Stimulated activated CD4-positive, alpha-beta T cell treated with anti-CD3 and anti-CD28 coated beads, Interleukin-4, amount 100 ng/mL, for 48 hours (primary cell): ENCODE results near the gene FBXO31.
"Not testable (repeated sequence)": the region's sequence is repeated elsewhere in the genome, so short reads cannot be mapped to it uniquely, and the experiment has no call there.

ENCODE experiments used
- DNase-seq, 2 donors: peaks; one replicate each; pipeline ENCODE4 v3.0.0-alpha.2; 2020; ENCODE audit warnings: low read depth in 2 of 2

Gene FBXO31

DNA sequence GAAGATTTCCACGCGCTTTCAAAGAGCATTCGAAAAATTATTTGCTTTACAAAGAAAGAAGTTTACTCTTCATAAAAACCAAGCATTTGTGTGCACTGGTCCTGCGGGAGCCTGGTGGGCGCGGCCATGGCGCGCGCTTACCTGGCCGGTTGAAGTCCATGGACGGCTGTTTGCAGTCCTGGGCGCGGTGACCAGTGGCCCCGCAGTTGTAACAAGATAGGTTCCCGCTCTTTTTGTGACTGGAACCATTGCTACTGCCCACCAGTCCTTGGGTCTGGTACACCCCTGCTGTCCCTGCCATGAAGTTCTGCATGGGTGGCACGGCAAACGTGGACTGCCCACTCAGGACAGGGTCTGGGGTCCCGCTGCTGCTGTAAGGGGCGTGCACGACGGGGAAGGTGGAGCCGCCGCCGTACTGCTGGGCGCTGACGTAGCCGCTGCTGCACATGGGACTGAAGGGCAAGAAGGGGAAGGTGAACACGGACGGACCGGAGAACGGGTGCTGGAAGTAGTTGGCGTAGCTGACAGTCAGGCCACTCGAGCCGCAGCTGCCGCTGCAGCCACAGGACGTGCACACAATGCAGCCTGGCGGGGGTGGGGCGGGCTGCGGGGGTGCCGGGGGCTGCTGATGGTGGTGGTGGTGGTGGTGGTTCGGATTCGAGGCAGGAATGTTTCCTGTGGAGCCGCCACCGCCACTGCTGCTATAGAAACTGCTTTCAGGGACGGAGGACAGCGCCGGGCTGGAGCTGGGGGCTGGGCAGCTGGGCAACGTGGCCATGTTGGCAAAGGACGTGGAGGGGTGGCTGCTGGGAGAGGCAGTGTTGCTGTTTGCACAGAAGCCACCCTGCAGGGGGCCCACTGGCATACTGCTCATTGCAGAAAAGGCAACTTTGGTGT is 28.0 kb upstream of the FBXO31 start:
- DNase-seq: no peak

- DNase-seq: no peak
Measured at GRCh38 chr16:87410968-87411367, 27.4 kb upstream of the FBXO31 start.

DNA sequence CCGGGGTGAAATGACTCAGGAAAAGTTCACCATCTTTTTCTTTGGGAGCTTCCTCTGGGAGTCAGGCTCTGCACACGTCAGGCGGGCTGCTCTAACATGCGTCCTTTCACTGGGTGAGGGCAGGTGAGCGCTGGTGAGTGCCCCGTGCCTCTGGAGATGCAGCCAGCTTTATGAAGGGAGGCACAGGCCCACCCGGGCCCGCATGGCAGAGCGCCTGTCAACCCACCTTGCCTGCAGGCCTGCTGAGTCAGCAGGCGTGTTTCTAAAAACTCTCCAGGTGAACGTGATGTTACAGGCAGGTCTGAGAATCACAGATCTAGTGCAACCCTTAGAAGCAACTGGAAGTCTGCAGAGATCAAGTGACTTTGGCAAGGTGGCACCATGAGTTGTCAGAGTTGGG is 27.0 kb upstream of the FBXO31 start:
- DNase-seq: no peak

DNA sequence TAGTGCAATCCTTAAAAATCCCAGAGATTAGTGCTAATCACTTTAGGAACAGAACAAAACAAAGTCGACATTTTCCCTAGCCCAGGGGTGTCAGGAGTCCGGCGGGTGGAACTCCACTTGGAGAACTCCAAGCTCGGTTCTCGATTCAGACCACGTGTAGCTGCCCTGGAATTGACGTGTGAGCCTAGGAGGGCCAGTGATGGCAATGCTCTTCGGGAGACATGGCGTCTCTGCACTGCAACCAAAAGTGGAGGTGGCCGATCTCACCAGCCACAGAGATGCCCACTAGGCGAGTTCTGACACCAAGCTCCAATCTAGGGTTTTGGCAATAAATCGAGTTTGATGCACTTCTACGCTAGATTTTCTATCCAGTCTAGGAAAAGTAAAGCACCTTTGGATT is 26.2 kb upstream of the FBXO31 start:
- no peak for DNase-seq

GRCh38 chr16:87409153-87409552 is 25.6 kb upstream of the FBXO31 start:
- no peak for DNase-seq

GRCh38 chr16:87407511-87408112 is 24.0 kb upstream of the FBXO31 start:
- DNase-seq: no peak

DNA sequence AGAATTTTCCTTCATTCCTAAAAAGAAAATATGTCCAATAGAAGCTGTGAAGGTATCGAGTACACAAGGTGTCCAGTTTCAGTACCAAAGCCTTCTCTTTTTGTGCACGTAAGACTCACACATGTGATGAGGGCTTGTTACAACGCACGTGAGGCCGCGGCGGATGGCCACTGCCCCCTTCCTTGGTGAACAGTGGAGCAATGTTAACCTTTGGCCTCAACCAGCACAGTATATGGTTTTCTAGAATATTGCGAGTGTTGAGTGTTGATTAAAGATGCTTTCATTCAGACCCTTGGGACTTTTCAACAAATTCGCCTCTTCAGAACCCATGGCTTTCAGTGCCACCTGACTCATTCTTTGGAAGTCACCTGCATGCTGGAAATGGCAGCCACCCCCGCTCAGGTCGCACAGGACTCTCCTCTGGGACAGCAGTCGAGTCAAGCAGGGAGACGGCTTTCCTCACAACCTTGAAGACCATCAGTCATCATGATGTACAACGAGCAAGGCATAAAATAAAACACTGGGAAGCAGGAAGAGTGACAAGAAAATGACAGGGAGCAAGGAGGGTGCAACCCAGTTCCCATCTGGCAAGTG is 23.0 kb upstream of the FBXO31 start:
- DNase-seq: no peak

- DNase-seq: no peak
Measured at GRCh38 chr16:87404764-87405625, 21.4 kb upstream of the FBXO31 start.

GRCh38 chr16:87395181-87395842 is 11.7 kb upstream of the FBXO31 start:
- DNase-seq: no peak

DNA sequence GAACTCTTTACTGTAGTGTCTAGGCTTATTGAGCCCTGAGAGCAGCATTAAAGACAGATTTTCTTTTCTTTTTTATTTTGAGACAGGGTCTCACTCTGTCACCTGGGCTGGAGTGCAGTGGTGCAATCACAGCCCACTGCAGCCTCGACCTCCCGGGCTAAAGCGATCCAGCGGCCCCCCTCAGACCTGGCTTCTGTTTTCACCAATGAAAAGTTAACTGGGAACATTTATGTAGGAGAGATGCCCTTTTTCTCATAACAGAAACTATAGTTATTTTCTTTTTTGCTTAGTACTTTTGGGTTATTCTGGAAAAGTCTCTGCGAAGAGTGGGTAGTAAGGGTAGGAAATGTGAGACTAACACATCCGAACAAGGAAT is 10.1 kb upstream of the FBXO31 start:
- no peak for DNase-seq

- peak; percentile 30 to 32 for DNase-seq
Measured at GRCh38 chr16:87392821-87393679, 9.5 kb upstream of the FBXO31 start.

DNA sequence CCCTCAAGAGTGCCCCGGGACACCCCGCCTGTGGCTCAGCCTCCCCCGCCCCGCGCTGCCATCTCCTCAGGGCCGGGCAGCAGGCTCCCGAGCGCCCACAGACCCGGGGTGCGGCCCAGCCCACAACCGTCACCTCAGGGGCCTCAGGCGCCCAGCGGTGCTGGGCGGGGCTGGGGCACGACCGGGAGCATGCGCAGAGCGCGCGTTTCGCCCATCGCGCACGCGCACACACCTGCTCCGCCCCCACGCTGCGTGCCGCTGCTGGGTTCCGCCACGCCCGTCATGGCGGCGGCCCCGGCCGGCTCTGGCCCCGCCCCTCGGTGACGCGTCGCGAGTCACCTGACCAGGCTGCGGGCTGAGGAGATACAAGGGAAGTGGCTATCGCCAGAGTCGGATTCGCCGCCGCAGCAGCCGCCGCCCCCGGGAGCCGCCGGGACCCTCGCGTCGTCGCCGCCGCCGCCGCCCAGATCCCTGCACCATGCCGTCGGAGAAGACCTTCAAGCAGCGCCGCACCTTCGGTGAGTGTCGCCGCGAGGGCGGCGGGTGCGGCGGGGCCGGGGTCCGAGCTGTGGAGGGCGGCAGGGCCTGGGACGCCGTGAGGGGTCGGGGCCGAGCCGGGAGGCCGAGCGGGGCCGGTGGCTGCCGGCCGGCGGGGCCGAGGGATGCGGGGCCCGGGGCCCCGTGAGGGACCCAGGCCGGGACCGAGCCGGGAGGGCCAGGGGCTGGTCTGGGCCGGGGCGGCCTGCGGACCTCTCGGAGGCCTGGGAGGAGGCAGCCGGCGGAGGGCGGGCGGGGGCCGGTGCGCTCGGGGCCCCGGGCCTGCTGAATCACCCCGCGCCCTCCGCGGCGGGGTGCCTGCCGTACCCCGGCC is 8.6 kb upstream of the FBXO31 start, which contains the start of gene MAP1LC3B:
MAP1LC3B (plus strand) TSS at position 387 of the 871 bp plus-strand sequence; CDS start at position 479, 92 bp downstream.
- peak; percentile 91 to 98 for DNase-seq

GRCh38 chr16:87391324-87391949 is 7.9 kb upstream of the FBXO31 start:
- DNase-seq: no peak

- no peak for DNase-seq
Measured at GRCh38 chr16:87390641-87391323, 7.2 kb upstream of the FBXO31 start.

- DNase-seq: not testable (repeated sequence)
Measured at GRCh38 chr16:87389914-87390313, 6.3 kb upstream of the FBXO31 start.

DNA sequence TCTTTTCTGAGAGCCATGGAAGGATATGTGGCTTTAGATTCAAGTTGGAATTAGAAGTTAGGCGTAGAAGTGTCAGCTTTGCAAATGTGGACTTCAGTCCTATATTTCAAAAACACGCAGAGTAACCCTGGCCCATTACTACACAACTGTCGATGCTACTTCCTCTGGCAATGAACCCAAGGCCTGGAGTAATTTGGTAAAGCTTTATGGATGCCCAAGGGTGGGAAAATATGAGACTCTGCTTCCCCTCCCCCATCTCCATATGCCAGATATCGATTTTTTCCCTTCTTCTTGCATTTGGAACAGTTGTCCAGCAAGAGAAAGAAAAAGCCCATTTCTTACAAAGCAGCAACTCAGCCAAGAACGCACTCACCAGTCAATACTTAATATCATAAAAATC is 5.7 kb upstream of the FBXO31 start:
- DNase-seq: no peak

- DNase-seq: no peak
Measured at GRCh38 chr16:87388818-87389134, 5.2 kb upstream of the FBXO31 start.
